ENCODE measurements around the gene COBL.

GRCh38 chr7:51234609-51235308 lies 81.8 kb downstream of the COBL start:
- TF ChIP-seq POLR2A (IDR thresholded peaks at IDR 0.05; ENCODE audit: low read depth, low read length) (no peak), POLR2AphosphoS5 (IDR thresholded peaks at IDR 0.05; ENCODE audit: low read depth, low read length) (no peak), TAF1 (IDR thresholded peaks at IDR 0.05; ENCODE audit: low read depth, low read length) (no peak), SPI1 (IDR thresholded peaks at IDR 0.05; ENCODE audit: low read depth, low read length) (no peak), POU2F2 (IDR thresholded peaks at IDR 0.05; ENCODE audit: low read depth, low read length) (no peak)
